ENCODE data around the gene SERPIND1. TPM values are rescaled to one million over a fixed set of nuclear protein-coding genes. Genes with fewer than 3 reads are reported as not detected.
A peak's percentile ranks its signal among the peaks of the same experiment; 100 is the strongest.

SERPIND1 gene
- total RNA-seq, 1 donor from 2014 or later = under 0.01 TPM

GRCh38 chr22:20775342-20775895, 1.5 kb downstream of the SERPIND1 start:
- no peak for DNase-seq (ENCODE audit: low read depth in 2 of 2)

GRCh38 chr22:20776624-20777405, 2.9 kb downstream of the SERPIND1 start:
- DNase-seq (ENCODE audit: low read depth in 2 of 2) = no peak

- DNase-seq (ENCODE audit: low read depth in 2 of 2) = peak; percentile 48 to 88
These were observed 3.7 kb downstream of the SERPIND1 start for GRCh38 chr22:20777420-20778177.

- DNase-seq (ENCODE audit: low read depth in 2 of 2) = no peak
These were observed 5.3 kb downstream of the SERPIND1 start for GRCh38 chr22:20779014-20779817.

GRCh38 chr22:20779818-20780158, 5.9 kb downstream of the SERPIND1 start:
- peak in 1 of 2 donors; percentile 83 for DNase-seq (ENCODE audit: low read depth in 2 of 2)

GRCh38 chr22:20781272-20781990, 7.5 kb downstream of the SERPIND1 start:
- DNase-seq (ENCODE audit: low read depth in 2 of 2) = peak in 1 of 2 donors; percentile 37

GRCh38 chr22:20782083-20782482, 8.2 kb downstream of the SERPIND1 start:
- DNase-seq (ENCODE audit: low read depth in 2 of 2) = peak in 1 of 2 donors; percentile 15

- peak in 1 of 2 donors; percentile 83 for DNase-seq (ENCODE audit: low read depth in 2 of 2)
These were observed 8.8 kb downstream of the SERPIND1 start for GRCh38 chr22:20782596-20783299.

GRCh38 chr22:20783300-20783673, 9.4 kb downstream of the SERPIND1 start:
- DNase-seq (ENCODE audit: low read depth in 2 of 2) = no peak

GRCh38 chr22:20783844-20784723, 10.2 kb downstream of the SERPIND1 start:
- peak; percentile 73 to 93 for DNase-seq (ENCODE audit: low read depth in 2 of 2)

- DNase-seq (ENCODE audit: low read depth in 2 of 2) = no peak
These were observed 11.5 kb downstream of the SERPIND1 start for GRCh38 chr22:20785415-20785814.

- no peak for DNase-seq (ENCODE audit: low read depth in 2 of 2)
These were observed 12.1 kb downstream of the SERPIND1 start for GRCh38 chr22:20786048-20786447.

GRCh38 chr22:20786536-20786979, 12.6 kb downstream of the SERPIND1 start:
- peak in 1 of 2 donors; percentile 71 for DNase-seq (ENCODE audit: low read depth in 2 of 2)

GRCh38 chr22:20787223-20787622, 13.3 kb downstream of the SERPIND1 start:
- no peak for DNase-seq (ENCODE audit: low read depth in 2 of 2)

- no peak for DNase-seq (ENCODE audit: low read depth in 2 of 2)
These were observed 14.1 kb downstream of the SERPIND1 start for GRCh38 chr22:20787746-20788626.

GRCh38 chr22:20788627-20789344, 14.9 kb downstream of the SERPIND1 start:
- DNase-seq (ENCODE audit: low read depth in 2 of 2) = no peak

- DNase-seq (ENCODE audit: low read depth in 2 of 2) = no peak
These were observed 18.5 kb downstream of the SERPIND1 start for GRCh38 chr22:20792221-20792965.
